Upper lobe of left lung (tissue), 4 donors: ENCODE measurements around the gene BPHL.
"Not testable (repeated sequence)": the region's sequence is repeated elsewhere in the genome, so short reads cannot be mapped to it uniquely, and the experiment has no call there.

ENCODE experiments used
- CTCF ChIP-seq, 6 experiments: fragments of 450-650 bp in 4 of 6; fragments of 200-600 bp in 2 of 6; sonication (generic) in 2 of 6; IDR thresholded peaks; one replicate each; pipeline ENCODE4 v1.5.1; 2016 to 2019; ENCODE audit warnings: antibody characterized with exemption in 6 of 6
- EP300 ChIP-seq, 4 donors: sonication (generic); formaldehyde crosslinking; IDR thresholded peaks; one replicate each; pipeline ENCODE4 v1.5.1; 2017; ENCODE audit warnings: antibody characterized with exemption in 4 of 4, control low read depth in 2 of 4
- POLR2A ChIP-seq, 4 donors: fragments of 450-650 bp; IDR thresholded peaks; one replicate each; pipeline ENCODE4 v1.5.1; 2016 to 2017; ENCODE audit warnings: antibody characterized with exemption in 4 of 4, mild to moderate bottlenecking in 2 of 4
- POLR2AphosphoS5 ChIP-seq, 2 donors: sonication (generic); formaldehyde crosslinking; IDR thresholded peaks; one replicate each; pipeline ENCODE4 v1.5.1; 2017; ENCODE audit warnings: antibody characterized with exemption in 2 of 2

- TF ChIP-seq CTCF, POLR2A, EP300, POLR2AphosphoS5 (IDR thresholded peaks at IDR 0.05): not testable (repeated sequence)
Observed at GRCh38 chr6:3078952-3079351, 39.6 kb upstream of the BPHL start.
